Suprapubic skin (tissue), 3 donors: ENCODE measurements around the gene TANGO2.

Source experiments
- CTCF ChIP-seq, 2 donors: fragments of 200-600 bp in 1 of 2; fragments of 450-650 bp in 1 of 2; sonication (generic) in 1 of 2; IDR thresholded peaks; one replicate each; pipeline ENCODE4 v1.5.1; 2016 to 2019; ENCODE audit warnings: antibody characterized with exemption in 2 of 2, mild to moderate bottlenecking in 1 of 2, moderate library complexity in 1 of 2
- EP300 ChIP-seq: sonication (generic); formaldehyde crosslinking; IDR thresholded peaks from one replicate; pipeline ENCODE4 v1.6.1; 2017; ENCODE audit warnings: antibody characterized with exemption
- POLR2A ChIP-seq, 2 donors: fragments of 450-650 bp; IDR thresholded peaks; one replicate each; pipeline ENCODE4 v1.6.1; 2017; ENCODE audit warnings: antibody characterized with exemption in 2 of 2, mild to moderate bottlenecking in 2 of 2, moderate library complexity in 2 of 2

GRCh38 chr22:20009018-20009491, 11.9 kb upstream of the TANGO2 start:
- TF ChIP-seq CTCF (IDR thresholded peaks at IDR 0.05) (no peak), POLR2A (IDR thresholded peaks at IDR 0.05) (no peak), EP300 (no peak)
